ENCODE measurements around the gene ITPR1. TPM values are rescaled to one million over a fixed set of nuclear protein-coding genes. Genes with fewer than 3 reads are reported as not detected.

ITPR1 gene
- total RNA-seq, 1 donor = 16.4 TPM

GRCh38 chr3:4823385-4823784, 330.2 kb downstream of the ITPR1 start:
- no peak for DNase-seq (ENCODE audit: low read depth)
- TF ChIP-seq CTCF (IDR thresholded peaks at IDR 0.05; ENCODE audit: insufficient read depth, low read depth, low read length) = no peak
- no peak overlapping the region for H3K4me3 ChIP-seq (ENCODE audit: low read depth, low read length)

GRCh38 chr3:4823986-4824925, 331.1 kb downstream of the ITPR1 start:
- no peak overlapping the region for H3K4me3 ChIP-seq (ENCODE audit: low read depth, low read length)
- DNase-seq (ENCODE audit: low read depth) = no peak
- no peak for TF ChIP-seq CTCF (IDR thresholded peaks at IDR 0.05; ENCODE audit: insufficient read depth, low read depth, low read length)

GRCh38 chr3:4824926-4825325, 331.8 kb downstream of the ITPR1 start:
- TF ChIP-seq CTCF (IDR thresholded peaks at IDR 0.05; ENCODE audit: insufficient read depth, low read depth, low read length) = no peak
- H3K4me3 ChIP-seq (ENCODE audit: low read depth, low read length) = no peak overlapping the region
- DNase-seq (ENCODE audit: low read depth) = peak; percentile 71

- no peak overlapping the region for H3K4me3 ChIP-seq (ENCODE audit: low read depth, low read length)
- no peak for TF ChIP-seq CTCF (IDR thresholded peaks at IDR 0.05; ENCODE audit: insufficient read depth, low read depth, low read length)
- no peak for DNase-seq (ENCODE audit: low read depth)
Observed at GRCh38 chr3:4825436-4826236, 332.5 kb downstream of the ITPR1 start.

- peak; percentile 17 for DNase-seq (ENCODE audit: low read depth)
- TF ChIP-seq CTCF (IDR thresholded peaks at IDR 0.05; ENCODE audit: insufficient read depth, low read depth, low read length) = no peak
- H3K4me3 ChIP-seq (ENCODE audit: low read depth, low read length) = no peak overlapping the region
Observed at GRCh38 chr3:4826237-4827100, 333.3 kb downstream of the ITPR1 start.

- no peak overlapping the region for H3K4me3 ChIP-seq (ENCODE audit: low read depth, low read length)
- peak; percentile 24 for DNase-seq (ENCODE audit: low read depth)
- no peak for TF ChIP-seq CTCF (IDR thresholded peaks at IDR 0.05; ENCODE audit: insufficient read depth, low read depth, low read length)
Observed at GRCh38 chr3:4827767-4828166, 334.6 kb downstream of the ITPR1 start.

All from fibroblast of villous mesenchyme (primary cell).